ENCODE data around the gene UBE3A.
"Not testable (repeated sequence)": the region's sequence is repeated elsewhere in the genome, so short reads cannot be mapped to it uniquely, and the experiment has no call there.

The UBE3A gene

DNA sequence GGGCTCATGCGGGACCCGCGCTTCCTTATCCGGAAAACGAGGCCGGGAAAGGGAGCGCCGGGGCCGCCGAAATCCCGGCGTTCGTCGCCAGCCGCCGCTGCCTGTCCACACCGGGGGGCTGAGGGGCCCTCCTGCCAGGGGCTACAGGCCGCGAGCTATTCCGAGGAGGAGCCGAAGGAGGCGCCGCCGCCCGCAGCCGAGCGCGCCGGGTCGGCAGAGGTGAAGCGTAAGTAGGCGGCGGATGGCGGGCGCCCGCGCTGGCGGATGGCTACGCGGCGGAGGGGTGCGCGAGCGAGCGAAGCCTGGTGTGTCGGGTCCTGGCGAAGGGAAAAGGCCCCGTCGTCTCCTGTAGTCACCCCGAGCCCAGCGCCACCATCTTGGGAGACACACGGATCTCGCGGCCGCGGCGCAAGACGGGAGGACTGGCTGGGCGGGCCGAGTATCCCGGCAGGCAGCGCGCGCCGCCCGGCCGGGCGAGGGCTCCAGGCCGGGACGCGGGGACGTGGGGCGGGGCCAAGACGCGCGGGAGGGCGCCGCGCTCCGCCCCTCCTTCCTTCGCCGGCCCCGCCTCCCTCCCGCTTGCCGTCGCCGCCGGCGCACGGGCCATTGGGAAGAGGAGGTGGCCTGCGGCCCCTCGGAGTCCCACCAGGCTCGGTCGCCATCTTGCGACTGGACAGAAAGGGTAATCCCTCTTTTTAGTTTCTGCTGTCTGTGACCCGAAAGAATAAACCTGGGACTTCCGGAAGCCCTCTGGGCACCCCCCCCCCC is at the start of gene UBE3A:
Gene UBE3A (minus strand): TSS at position 424 of the 768 bp plus-strand sequence. CDS start 29,917 bp downstream, outside the sequence.
- DNase-seq (ENCODE audit: low read depth), result peak; percentile 50

DNA sequence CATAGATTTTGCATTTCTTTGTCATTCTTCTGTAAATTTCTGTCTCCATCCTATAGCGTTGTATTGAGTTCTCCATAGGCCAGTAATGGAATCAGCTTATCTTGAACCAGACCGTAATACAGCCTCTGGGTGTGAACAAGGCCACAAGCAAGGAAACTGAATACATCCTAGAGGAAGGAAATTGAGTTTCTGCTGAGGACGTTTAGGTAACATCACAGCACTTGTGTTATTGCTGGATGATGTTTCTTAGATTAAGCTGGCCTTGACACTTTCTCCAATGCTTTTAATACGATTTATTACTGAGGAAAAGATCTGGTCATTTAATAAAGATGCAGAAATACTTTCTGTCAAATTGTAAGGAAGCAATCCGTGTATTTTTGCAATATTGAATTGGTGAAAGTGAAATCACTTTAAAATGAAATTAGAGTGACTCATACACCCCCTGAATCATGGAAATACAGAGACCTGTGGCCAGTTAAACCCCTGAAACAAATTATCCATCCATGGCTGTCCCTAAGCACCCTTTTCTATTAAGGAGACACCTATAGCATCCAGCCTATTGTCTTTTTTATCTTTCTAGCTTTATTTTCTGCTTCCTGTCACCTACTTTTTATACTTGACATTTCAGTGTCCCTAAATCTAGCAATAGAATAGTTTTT is 48.5 kb upstream of the UBE3A start:
- no peak for DNase-seq (ENCODE audit: low read depth)

DNA sequence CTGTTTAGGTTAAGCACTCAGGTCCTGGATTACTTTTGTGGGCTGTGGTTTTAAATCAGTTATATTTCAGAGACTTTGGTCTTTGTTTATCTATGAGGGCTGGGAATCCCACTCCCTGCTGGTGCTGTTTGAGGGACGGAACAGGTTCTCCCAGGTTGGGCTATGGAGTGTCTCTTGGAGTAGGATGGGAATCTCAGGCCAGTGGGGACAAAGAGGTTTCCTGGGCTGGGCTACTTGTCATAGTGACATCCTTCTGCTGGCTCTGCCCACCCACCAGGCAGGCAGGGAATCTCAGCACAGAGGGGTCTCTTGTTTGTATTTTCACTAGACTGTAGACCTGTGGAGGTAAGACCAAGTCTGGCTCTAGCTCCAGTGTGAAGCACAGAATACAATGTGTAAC is 47.2 kb upstream of the UBE3A start:
- DNase-seq (ENCODE audit: low read depth), result no peak

DNA sequence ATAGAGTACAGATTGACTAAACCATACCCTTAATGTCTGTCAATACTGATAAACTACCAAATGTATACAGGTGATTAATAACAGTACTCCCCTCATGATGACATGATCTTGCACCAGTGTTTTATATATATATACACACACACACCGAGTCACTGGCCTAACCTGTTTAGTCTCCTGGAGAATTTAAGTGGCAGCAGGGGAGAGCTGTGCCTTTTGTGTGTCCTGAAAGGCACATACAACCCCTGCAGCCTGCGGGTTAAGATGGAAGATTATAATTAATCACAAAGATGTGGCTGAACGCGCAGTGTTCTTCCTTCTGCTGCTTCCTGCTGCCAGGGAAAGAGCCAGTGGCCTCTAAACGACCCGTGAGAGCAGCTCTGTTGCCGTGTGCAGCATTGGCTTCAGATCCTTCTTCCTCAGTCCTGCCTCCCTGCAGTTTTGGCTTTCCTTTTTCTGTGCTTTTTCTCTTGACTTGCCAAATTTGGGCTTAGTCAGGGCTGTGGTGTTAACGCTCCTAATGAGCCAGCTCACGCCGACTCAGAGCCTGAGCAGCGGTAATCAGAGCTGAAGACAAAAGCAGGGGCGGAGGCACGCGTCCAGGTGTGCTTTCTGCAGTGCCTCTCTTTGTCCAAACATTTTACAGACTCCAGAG is 42.5 kb upstream of the UBE3A start:
- no peak for DNase-seq (ENCODE audit: low read depth)

DNA sequence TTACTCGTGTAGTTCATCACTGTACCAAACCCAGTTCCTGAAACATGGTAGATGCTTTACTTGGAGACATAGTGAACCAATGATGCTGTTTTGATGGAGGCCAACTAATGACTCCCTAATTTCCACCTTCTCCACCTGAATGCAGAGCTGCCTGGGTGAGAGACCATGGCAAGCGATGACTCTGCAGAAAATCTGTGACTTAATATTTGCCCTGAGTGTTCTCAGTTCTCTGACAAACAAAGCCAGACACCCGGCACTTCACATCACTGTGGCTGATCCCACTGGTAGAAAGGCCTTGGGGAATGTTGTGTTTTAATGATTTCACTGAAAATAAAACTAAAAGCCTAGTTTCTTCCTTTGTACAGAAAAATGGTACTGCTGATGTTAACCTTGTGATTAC is 39.5 kb upstream of the UBE3A start:
- no peak for DNase-seq (ENCODE audit: low read depth)

DNA sequence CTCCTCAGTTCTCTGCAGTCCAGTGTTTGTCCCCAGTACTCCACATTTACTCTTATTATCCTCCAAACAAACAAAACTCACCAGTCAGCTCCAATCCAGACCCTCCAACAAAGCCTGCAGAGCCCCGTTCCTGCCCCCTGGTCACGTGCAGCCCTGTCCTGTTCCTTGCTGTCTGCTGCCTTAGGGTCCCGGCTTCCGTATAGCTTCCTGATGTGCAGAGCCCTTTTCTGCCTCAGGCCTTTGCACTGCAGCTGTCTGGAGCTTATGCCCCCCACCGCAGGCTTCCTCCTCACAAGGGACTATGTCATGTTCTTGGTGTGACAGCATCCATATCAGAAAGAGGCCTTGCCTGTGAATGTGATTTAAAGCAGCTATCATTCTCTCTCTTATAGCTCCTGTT is 39.0 kb upstream of the UBE3A start:
- no peak for DNase-seq (ENCODE audit: low read depth)

DNA sequence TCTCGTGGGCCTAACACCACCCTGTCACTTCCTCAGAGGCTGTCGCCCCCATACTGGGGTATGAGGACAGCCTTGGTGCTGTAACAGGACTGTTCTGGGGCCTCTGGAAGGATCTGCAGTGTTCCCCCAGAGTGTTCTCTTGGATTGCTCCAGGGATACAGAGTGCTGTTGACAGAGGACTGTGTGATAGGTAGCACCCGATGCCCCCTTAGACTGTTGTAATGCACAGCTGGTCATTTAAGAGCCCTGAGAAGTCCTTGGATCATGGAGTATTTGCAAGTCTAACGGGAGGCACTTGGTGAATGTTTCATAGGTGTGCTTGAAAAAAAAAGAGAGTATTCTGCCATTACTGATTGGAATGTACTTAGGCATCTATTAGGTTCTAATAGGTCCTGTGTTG is 35.4 kb upstream of the UBE3A start:
- DNase-seq (ENCODE audit: low read depth), result no peak

DNA sequence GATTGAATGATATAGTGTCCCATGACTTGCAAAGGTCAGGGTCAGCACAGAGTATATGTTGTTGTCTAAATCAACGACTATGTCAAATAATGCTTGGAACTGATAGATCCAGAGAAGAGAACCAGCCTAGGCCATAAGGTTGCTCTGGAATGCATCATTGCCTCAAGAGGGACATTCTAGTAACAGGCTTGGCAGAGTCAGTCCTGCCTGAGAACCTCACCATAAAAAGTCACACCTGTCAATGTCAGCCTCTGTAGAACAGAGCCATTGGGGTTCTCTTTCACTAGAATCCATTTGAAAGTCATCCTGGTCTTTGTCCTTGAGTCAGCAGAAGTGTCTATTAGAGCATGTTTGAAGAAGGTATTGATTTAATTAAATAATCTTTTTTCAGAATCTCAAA is 31.4 kb upstream of the UBE3A start:
- DNase-seq (ENCODE audit: low read depth), result no peak

DNA sequence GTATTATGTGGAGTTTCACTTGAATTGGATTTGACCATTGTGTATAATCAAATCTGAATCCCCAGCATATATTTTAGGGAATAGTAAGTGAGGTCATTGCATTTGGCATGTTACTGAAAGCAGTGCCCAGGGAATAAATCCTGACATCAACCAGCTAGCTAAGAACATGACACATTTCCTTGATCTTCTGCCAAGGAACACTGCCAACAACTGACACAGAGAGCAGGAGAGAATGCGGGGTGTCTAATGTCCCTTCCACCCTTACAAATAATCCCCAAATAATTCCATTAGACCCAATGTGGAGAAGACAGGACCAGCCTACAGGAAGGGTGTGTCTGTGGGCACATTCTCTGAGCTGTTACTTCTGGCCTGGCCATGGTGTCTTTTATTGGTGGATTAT is 30.6 kb upstream of the UBE3A start:
- DNase-seq (ENCODE audit: low read depth), result no peak

DNA sequence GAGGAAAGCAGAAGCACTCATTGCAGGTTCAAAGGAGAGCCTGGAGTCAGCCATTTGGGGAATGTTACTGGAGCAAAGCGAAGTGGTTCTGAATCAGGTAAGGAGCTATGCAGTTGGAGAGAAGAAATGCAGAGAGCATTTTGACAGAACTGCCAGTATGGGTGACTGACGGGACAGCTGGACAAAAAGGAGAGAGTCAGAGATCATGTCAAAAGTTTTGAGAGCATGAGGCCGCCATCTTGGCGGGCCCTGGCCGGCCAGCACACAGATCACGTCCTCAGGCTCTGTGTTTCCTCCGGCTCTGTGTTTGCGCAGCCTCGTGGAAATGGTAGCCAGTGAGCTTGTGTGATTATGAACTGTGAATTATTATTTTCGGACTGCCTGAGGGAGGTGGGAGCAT is 29.8 kb upstream of the UBE3A start:
- DNase-seq (ENCODE audit: low read depth), result no peak

DNA sequence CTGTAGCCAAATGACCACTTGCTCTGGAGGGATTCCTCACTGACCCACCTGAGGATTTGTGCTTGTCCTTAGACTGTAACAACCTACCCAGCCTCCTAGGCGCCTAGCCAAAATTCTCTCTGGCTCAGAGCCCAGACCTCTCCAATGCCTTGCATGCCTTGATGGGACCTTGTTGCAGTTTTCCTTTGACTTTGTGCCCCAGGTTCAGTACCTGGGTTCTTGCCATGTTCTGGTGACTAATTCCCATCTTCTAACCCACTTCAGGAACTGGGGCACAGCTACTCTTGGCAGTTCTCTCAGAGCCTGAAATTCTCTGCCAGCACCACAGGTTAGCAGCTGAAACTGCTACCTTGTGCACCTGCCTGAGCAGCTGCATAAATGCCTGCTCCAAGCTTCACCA is 27.0 kb upstream of the UBE3A start:
- no peak for DNase-seq (ENCODE audit: low read depth)

DNA sequence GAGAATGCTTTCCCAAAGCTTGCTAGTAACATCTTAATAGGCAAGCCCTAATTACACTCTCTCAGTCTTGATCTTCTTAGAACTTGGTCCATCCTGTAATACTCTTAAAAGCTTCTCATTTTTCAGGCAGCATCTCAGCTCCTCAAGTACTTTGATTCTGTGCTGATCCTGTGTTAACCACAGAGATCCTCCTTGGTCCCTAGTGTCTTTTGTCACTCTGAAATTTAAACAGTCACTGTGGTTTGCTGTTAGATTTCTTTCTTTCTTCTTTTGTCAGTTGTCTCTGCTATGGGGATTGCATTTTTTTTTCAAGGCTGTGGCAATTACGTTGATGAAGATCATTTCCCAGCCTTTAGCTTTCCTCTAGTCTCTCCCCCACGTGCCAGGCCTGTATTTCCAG is 26.0 kb upstream of the UBE3A start:
- no peak for DNase-seq (ENCODE audit: low read depth)

DNA sequence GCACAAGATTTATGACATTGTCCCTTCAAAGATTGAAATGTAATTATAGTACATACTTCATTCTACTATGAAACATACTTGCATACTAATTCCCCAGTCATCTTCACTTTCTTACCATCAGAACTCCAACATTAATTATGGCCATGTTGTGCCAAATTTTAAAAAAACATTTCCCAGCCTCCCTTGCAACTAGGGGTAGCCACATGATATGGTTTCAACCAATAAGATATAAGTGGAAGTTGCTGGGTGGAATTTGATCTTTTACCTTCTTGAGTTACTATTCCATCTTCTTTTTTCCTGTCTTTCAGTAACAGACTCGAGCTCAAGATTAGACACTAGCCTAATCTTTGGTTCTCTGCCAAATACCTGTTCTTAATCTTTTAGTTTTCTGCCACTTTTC is 25.6 kb upstream of the UBE3A start:
- no peak for DNase-seq (ENCODE audit: low read depth)

DNA sequence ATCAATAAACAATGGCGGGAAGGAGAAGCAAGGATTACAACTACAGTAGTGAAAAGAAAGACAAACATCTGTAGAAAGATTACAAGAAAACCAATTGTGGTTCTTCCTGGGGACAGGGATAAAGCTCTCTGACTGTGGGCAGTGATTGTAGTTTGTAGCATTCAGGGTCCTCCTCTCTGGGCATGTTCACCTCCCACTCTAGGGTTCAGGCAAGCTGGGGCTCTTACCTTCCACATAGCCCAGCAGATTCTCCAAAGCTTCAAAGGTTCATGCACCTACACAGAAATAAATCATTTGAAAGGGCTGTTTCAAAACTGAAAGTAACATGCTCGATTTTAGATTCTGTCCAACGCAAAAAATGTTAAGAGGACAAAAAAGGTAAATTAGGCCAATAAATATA is 17.4 kb upstream of the UBE3A start:
- DNase-seq (ENCODE audit: low read depth), result no peak

DNA sequence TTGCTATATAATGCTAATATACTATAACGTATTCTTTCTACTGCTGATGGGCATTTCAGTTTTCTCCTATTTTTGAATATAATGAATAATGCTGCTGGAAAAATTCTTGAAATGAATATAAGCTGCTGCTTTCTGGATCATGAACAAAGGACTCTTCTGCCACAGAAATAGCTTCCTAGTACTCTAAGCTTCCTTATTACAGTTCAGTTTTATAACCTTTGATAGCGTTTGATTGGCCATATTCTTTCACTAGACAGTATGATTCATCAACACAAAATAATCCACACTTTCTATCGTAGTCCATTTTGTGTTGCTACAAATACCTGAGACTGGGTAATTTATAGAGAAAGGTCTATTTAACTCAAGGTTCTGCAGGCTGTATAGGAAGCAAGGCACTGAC is 16.4 kb upstream of the UBE3A start:
- no peak for DNase-seq (ENCODE audit: low read depth)

DNA sequence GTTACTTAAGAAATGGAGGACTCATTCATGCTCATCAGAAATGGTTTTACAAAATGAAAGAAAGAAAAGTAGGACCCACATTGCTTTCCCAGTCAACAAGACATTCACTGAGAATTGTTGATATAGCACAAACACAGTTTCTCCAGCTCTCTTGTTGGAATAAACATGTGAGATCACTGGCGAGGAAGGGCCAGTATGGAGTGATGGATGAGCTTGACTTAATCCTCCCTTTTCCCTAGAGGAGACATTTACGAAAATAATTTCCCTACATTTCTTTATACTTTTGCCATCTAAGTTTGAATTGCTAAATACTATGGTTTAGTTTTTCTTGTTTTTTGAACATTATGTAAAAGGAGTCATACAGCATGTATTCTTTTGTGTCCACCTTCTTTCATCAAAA is 15.9 kb upstream of the UBE3A start:
- no peak for DNase-seq (ENCODE audit: low read depth)

DNA sequence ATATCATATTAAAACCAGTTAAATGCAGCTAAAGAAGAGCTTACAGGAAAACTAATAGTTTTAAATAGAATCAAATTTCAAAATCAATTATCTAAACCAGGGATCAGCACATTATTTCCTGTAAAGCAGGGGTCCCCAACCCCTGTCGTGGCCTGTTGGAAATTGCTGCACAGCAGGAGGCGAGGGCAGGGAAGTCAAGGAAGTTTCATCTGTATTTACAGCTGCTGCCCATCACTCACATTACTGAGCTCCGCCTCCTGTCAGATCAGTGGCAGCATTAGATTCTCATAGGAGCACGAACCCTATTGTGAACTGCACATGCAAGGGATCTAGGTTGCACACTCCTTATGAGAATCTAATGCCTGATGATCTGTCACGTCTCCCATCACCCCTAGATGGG is 14.4 kb upstream of the UBE3A start:
- DNase-seq (ENCODE audit: low read depth), result not testable (repeated sequence)

DNA sequence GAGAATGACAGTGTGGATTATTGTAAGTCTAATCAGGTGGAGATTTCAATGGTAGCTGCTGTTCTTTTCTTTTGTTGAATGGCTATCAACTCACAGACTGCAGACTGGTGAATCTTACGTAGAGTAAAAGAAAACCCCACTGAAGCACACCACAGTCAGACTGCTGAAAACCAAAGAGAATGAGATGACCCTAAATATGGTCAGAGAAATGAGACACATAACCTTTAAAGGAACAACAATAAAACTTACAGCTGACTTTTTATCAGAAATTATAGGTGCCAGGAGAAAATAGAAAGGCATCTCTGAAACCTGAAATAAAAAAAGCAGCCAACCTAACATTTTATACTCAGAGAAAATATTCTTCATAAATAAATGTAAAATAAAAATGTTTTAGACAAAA is 12.7 kb upstream of the UBE3A start:
- DNase-seq (ENCODE audit: low read depth), result no peak

DNA sequence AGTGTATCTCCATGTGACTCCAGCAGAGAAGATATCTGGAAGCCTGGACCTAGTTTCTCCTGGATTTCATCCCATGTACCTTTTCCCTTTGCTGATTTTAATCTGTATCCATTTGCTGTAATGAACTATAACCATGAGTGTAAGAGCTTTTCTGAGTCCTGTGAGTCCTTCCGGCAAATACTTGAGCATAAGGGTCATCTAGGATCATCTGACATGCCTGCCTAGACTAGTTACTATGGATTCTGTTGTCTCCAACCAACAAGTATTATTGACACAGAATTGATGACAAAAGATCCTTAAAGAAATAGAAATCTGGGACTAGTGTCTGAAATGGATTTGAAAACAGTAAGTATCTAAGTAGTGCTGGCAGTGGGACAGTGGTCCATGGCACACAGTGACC is 11.3 kb upstream of the UBE3A start:
- DNase-seq (ENCODE audit: low read depth), result no peak

DNA sequence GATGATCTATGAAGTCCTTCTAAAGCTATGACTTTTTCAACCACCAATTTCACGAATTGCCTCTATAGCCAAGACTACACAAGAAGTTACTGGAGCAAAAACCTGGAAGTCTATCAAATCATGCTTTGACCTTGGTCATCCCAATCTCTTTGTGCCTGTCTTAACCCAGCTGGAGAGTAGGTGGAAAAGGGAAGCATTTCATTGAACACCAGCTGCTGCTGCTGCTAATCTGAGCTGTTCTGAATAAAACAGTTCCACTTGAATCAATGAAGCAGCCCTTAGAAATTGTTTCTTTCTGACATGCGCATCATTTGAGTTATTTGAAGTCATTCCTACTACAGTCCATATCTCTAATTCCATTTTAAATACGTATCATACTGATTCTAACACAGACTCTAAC is 7.3 kb upstream of the UBE3A start:
- DNase-seq (ENCODE audit: low read depth), result no peak

DNA sequence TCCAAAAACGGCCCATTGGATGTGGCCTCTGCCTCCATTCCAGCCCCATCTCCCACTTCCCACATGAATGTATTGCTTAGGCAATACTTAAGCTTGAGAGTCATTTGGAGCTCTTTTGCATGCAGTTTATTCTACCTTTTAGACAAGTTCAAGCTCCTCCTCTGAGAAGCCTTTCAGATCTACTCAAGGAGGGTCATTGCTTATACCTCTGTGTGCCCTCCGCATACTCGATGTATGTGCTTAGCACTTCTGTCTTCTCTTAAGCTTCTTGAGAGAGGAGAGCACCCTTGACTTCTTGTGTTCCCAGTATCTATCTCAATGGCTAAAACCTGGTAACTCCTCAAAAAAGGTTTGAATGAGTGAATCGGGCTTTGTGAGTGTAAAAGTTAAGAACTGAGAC is 6.6 kb upstream of the UBE3A start:
- no peak for DNase-seq (ENCODE audit: low read depth)

DNA sequence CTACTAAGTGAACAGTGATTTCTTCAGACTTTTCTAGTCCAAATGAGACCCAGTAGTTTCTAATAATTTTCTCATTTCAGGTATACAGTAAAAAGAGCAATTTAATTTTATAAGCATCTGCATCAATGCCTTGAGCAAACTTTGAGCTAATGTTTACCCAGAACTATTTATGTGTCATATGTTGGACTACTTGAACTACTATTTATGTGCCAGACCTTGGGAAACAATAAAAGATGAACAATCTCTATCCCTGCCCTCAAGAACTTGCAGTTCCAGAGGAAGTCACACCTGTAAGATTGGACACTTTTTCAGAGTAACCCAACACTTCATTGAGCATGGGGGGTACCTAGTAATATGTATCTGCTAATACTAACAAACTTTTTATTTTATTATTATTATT is 2.3 kb upstream of the UBE3A start:
- DNase-seq (ENCODE audit: low read depth), result no peak

DNA sequence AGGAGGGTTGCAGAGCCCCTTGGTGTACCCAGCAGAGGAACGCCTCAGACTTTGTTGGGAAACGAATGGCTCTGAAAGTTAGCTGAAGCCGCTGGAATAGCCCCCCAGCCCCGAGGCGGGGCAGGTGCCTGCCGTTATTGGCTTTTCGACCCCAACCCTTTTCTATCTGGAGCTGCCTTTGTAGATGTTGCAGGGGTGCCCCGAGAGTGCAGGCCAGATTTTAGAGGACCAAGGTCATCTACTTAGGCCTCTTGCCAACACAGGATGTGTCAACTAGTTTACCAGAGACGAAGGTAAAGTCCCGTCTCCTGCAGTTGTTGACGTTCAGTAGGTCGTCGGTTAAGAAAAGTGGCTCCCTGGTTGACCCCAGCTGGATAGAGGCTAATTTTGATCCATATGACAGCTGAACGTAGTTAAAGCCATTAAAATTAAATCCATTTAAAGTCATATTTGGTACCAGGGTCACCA is 579 bp upstream of the UBE3A start:
- DNase-seq (ENCODE audit: low read depth), result no peak

Measured in non-pigmented ciliary epithelial cell (primary cell).